Mucosa of stomach (tissue), 1 donor: ENCODE measurements around the gene RFLNA.

Source experiments
- H3K27me3 ChIP-seq: one replicate; pipeline ENCODE4 v1.7.0; 2013; ENCODE audit warnings: mild to moderate bottlenecking, low read length; ENCODE audit not compliant: control insufficient read depth, insufficient read depth
- H3K36me3 ChIP-seq: one replicate; pipeline ENCODE4 v1.7.0; 2013; ENCODE audit warnings: low read length; ENCODE audit not compliant: control insufficient read depth, insufficient read depth
- H3K4me1 ChIP-seq: one replicate; pipeline ENCODE4 v1.7.0; 2013; ENCODE audit warnings: mild to moderate bottlenecking, low read length; ENCODE audit not compliant: control insufficient read depth, insufficient read depth
- H3K4me3 ChIP-seq: one replicate; pipeline ENCODE4 v1.7.0; 2013; ENCODE audit warnings: low read length
- H3K9ac ChIP-seq: one replicate; pipeline ENCODE4 v1.7.0; 2013; ENCODE audit warnings: mild to moderate bottlenecking, low read length, moderate library complexity
- H3K9me3 ChIP-seq: one replicate; pipeline ENCODE4 v1.7.0; 2013; ENCODE audit warnings: mild to moderate bottlenecking, low read length, moderate library complexity; ENCODE audit not compliant: control insufficient read depth
- donor health status: Pancreatic carcinoma.

Gene RFLNA

DNA sequence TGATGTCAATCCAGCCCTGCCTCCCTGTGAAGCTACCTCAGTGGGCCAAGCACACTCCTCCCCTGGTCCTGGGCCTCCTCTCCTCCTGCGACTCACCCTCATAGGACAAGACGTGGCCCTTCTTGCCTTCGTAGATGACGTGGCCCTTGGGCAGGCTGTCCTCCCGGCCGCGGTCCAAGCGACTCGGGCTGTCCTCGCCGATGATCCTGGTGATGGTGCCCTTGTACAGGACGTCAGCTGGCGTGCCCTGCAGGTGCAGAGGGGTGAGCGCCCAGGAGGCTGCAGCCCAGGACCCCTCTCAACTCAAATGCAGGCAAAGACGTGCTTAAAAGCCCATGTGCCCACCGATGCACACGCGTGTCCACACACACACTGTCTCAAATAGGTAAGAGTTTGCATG is 55.6 kb downstream of the RFLNA start:
- peaks cover 16% of the 10 kb centered on the region for H3K4me1 ChIP-seq
- no peak overlapping the region for H3K9ac ChIP-seq
- no peaks in the 10 kb centered on the region for H3K9me3 ChIP-seq
- H3K27me3 ChIP-seq, result no peaks in the 10 kb centered on the region
- H3K4me3 ChIP-seq, result no peak overlapping the region
- H3K36me3 ChIP-seq, result peaks cover 62% of the 10 kb centered on the region

DNA sequence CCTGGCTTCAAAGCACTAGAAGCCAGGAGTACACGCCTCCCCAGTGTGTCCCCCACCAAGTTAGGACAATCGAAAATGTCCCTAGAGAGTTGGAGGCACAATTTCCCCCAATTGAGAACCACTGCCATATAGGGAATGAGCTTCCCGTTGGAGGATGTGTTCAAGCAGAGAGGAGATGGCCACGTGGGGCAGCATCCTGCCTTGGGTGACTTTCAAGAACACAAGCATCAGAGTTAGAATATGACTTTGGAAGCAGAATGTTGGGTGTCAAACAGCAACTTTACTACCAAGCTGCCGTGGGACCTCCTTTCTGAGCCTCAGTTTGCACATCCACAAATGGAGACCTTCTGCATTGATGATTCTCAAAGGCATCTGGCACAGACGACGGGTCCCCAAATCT is 56.5 kb downstream of the RFLNA start:
- Histone ChIP-seq H3K4me1 (peaks cover 16% of the 10 kb centered on the region), H3K4me3 (no peak overlapping the region), H3K9me3 (no peaks in the 10 kb centered on the region), H3K36me3 (peaks cover 60% of the 10 kb centered on the region), H3K27me3 (no peaks in the 10 kb centered on the region), H3K9ac (no peak overlapping the region)

DNA sequence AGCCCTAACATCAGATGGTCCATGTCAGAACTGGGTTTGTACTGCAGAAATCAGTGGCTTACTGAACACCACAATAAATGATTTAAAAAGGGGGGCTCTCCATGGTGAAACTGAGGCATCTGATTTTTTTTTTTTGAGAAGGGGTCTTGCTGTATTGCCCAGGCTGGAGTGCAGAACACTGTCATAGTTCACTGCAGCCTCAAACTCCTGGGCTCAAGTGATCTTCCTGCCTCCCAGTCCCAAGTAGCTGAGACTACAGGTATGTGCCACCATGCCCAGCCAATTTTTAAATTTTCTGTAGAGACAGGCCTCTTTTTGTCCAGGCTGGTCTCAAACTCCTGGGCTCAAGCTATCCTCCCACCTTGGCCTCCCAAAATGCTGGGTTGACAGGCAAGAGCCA is 57.4 kb downstream of the RFLNA start:
- H3K4me3 ChIP-seq, result no peak overlapping the region
- peaks cover 63% of the 10 kb centered on the region for H3K36me3 ChIP-seq
- H3K9me3 ChIP-seq, result no peaks in the 10 kb centered on the region
- peaks cover 16% of the 10 kb centered on the region for H3K4me1 ChIP-seq
- no peaks in the 10 kb centered on the region for H3K27me3 ChIP-seq
- H3K9ac ChIP-seq, result no peak overlapping the region

DNA sequence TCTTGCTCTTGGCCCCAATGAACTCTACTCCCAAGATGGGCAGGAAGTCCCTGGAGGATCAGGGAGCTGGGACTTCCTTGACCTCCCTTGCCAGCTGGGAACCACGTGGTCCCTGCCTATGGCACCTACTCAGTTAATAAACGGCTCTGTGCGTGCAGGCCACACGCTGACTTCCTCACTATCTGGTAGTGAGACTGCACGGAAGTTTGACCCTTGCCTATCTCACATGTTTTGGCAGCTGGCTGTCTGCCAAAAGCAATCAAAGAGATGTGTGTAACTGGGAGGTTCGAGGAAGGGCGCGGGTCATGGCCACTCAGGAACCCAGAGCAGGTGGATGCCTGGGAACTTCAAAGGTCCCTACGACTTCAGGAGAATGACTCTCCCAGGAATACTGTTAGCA is 57.9 kb downstream of the RFLNA start:
- Histone ChIP-seq H3K4me3 (no peak overlapping the region), H3K27me3 (no peaks in the 10 kb centered on the region), H3K9ac (no peak overlapping the region), H3K9me3 (no peaks in the 10 kb centered on the region), H3K36me3 (peaks cover 63% of the 10 kb centered on the region), H3K4me1 (peaks cover 16% of the 10 kb centered on the region)

DNA sequence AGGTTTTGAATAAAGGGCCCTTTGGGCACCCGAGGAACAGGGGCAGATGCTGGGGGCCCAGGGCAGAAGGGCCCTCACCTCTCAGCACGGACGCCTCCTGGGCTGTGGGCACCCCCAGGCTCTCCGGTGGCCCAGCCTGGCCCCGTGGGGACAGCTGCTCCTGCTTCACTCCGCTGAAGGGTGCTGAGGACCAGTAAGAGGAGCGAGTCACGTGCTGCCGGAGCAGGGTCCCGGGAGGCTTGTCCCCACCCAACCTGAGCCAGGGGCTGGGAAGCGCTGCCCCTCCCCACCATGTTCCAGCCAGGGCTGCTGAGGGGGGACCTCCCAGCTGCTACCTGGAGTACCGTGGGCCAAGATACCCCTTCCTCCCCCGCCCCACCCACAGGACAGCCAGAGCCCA is 59.5 kb downstream of the RFLNA start:
- Histone ChIP-seq H3K36me3 (peaks cover 59% of the 10 kb centered on the region), H3K9me3 (no peaks in the 10 kb centered on the region), H3K27me3 (no peaks in the 10 kb centered on the region), H3K4me3 (no peak overlapping the region), H3K4me1 (peaks cover 20% of the 10 kb centered on the region), H3K9ac (no peak overlapping the region)

DNA sequence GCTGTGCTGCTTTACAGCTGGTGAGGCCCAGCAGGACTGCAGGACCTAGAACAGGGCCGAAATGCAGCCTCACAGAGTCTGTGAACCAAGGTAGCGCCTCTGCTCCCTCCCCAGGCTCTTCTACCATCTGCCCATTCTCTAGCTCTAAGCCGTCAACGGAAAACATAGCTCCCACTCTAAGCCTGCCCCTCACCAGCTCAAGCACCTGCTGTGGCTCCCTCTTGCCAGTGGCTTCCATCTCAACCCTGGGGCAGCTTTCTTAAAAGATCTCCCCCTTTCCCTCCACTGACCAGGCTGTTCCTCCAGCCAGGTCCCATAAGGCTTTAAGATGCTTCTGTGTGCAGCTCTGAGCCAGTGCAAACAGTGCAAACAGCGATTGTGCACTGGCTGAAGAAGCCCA is 61.3 kb downstream of the RFLNA start:
- no peaks in the 10 kb centered on the region for H3K27me3 ChIP-seq
- H3K9me3 ChIP-seq, result no peaks in the 10 kb centered on the region
- peaks cover 46% of the 10 kb centered on the region for H3K36me3 ChIP-seq
- H3K4me1 ChIP-seq, result peaks cover 30% of the 10 kb centered on the region
- H3K9ac ChIP-seq, result no peak overlapping the region
- no peak overlapping the region for H3K4me3 ChIP-seq

DNA sequence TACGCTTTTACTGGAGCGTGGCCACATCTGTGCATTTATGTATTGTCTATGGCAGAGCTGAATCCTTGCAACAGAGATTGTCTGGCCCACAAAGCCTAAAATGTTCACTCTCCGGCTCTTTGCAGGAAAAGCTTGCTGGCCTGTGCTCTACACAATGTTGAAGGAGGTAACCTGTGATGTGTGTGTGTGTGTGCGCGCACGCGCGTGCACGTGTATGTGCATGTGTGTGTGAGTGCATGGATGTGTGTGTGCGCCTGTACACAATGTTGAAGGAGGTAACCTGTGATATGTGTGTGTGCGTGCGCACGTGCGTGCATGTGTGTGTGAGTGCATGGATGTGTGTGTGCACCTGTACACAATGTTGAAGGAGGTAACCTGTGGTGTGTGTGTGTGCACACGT is 62.7 kb downstream of the RFLNA start:
- Histone ChIP-seq H3K9ac (no peak overlapping the region), H3K4me1 (peaks cover 27% of the 10 kb centered on the region), H3K27me3 (no peaks in the 10 kb centered on the region), H3K36me3 (peaks cover 46% of the 10 kb centered on the region), H3K9me3 (no peaks in the 10 kb centered on the region), H3K4me3 (no peak overlapping the region)

DNA sequence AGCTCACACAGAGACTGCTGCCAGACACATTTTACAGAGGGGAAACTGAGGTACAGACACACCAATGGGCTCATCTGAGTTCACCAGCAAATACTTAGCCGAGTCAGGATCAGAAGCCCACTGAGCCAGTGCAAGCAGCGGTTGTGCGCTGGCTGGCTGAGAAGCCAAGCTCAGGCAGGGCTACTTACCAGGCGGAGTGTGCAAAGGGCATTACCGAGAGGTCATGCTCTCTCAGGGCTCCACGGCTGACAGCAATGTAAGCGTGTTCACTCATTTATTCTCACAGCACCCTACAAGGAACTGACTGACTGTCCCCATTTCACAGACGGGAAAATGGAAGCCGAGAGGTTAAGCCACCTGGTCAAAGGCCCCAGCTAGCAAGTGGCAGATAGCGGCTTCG is 63.7 kb downstream of the RFLNA start:
- H3K4me1 ChIP-seq, result peaks cover 25% of the 10 kb centered on the region
- no peak overlapping the region for H3K4me3 ChIP-seq
- H3K27me3 ChIP-seq, result no peaks in the 10 kb centered on the region
- H3K9me3 ChIP-seq, result no peaks in the 10 kb centered on the region
- H3K36me3 ChIP-seq, result peaks cover 40% of the 10 kb centered on the region
- H3K9ac ChIP-seq, result no peak overlapping the region

DNA sequence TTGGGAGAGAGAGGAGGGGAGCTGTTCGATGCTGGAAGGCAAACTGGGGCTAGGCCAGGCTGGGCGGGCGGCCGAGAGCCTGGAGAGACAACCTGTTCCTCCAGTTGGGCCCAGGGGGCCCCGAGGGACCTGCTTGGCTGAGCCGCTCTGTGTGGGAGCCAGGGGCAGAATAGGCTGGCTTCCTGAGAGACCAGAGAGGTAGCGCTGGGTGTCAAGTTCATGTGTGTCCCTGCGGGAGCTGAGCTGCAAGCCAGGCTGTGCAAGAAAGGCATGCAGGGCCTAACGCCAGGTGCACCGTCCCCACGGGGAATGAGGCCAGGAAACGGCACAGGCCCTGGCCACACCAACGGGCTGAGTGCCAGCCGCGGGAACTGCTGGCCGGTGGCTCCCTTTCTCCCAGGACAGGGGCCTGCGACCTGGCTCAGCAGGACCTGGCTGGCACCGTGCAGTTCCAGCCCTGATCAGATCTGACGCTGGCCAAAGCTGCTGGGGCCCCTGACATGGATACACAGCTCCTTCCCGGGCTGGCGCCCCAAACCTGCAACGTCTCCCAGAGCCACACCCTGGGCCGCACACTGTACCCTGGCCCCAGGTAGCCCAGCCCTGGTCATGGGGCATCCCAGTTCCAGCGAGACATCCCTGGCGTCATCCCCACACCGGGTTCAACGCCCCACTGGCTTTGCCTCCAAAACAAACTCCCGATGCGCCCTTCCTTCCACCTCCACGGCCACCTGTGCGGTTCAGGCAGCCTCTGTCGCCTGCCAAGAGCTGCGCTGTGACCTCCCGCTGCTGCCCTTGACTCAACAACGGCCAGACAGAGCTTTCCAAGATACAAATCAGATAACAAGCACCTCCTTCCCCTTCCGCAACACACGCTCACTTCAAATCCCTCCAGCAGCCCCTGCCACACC is 65.0 kb downstream of the RFLNA start:
- peaks cover 27% of the 10 kb centered on the region for H3K36me3 ChIP-seq
- peaks cover 32% of the 10 kb centered on the region for H3K4me1 ChIP-seq
- H3K9me3 ChIP-seq, result no peaks in the 10 kb centered on the region
- no peak overlapping the region for H3K4me3 ChIP-seq
- no peak overlapping the region for H3K9ac ChIP-seq
- no peaks in the 10 kb centered on the region for H3K27me3 ChIP-seq

DNA sequence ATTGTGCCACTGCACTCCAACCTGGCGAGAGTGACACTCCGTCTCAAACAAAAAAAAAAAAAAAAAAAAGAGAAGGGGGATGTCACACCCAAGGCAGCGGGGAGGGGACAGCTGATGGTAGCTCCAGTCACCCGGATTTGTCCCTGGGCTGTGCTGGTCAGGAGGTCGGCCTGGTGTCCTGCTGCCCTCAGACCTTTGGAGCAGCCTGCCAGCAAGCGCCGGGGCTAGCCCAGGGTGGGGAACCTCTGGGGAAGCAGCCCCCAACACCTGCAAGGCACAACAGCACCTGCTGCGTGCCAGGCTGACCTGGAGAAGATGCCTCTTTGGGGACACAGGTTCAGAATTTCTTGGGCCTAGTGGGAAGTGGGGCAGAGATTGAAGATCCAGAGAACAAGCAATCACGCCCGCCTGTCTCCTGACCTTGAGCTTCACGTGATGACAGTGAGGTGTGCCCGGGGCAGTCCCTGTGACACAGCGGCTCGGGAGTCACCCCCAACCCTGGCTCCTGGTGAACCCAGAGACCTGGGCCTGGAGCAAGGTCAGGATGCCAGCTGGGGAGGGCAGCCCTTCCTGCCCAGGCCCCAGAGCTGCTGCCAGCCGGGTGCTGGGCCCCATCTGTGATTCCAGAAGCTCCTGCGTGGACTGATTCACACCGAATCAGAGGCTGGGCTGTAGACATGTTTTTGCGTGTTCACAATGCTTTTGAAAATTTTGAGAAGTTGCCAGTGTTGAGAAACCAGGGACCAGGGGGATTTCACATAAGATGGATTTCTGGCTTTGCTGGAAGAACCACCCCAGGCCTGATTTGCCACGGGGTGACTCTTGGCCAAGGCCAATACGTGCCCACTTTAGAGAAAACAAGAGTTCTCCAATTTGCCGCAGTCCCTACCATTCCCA is 66.4 kb downstream of the RFLNA start:
- Histone ChIP-seq H3K9me3 (no peaks in the 10 kb centered on the region), H3K4me3 (no peak overlapping the region), H3K27me3 (no peaks in the 10 kb centered on the region), H3K4me1 (peaks cover 32% of the 10 kb centered on the region), H3K9ac (no peak overlapping the region), H3K36me3 (peaks cover 16% of the 10 kb centered on the region)

DNA sequence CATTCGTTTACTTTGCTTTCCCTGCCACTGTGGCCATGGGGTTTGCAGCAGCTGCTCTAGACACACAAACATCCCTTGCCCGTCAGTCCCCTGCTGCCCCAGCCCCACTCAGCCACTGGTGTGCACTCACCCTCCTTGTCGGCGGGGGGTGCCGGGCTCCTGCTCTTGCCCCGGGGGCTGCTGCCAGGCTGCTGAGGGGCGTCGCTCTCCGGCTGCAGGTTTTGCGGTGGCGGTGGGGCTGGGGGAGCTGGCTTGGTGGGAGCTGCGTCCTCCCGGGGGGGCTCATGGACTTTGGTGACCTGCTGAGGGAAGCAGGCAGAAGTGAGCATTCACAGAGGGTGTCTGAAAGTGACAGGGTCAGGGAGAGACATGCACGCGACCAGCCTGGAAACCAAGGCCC is 67.1 kb downstream of the RFLNA start:
- Histone ChIP-seq H3K27me3 (no peaks in the 10 kb centered on the region), H3K9ac (no peak overlapping the region), H3K4me1 (peaks cover 33% of the 10 kb centered on the region), H3K4me3 (no peak overlapping the region), H3K9me3 (no peaks in the 10 kb centered on the region), H3K36me3 (peaks cover 11% of the 10 kb centered on the region)

DNA sequence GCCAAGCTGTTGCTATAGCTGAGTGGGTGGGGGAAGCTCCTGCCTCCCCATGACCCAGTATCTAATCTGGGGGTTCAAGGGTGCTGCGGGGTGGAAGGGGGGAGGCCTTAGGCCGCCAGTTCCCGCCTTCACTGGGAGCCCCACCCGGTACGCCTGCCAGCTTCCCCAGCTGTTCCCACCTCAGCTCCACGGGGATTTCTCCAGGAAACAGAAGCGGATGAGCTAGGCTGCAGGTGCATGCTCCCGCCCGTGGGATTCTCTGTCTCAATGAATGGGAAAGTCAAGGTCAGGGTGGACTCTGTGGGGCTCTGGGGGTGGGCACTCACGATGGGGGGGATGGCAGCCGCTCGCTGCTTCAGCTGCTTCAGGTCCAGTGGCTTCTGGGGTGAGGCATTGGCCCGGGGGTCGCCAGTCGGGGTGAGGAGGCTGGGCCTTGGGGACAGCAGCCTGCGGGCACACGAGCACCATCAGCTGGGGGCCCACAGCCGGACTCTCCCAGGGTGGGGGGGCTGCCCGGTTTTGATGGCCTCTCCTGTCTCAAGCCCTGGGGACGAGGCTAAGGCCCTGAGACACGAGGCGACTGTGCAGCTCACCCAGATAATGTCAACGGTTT is 68.6 kb downstream of the RFLNA start:
- H3K9ac ChIP-seq, result no peak overlapping the region
- no peaks in the 10 kb centered on the region for H3K27me3 ChIP-seq
- H3K4me3 ChIP-seq, result no peak overlapping the region
- H3K36me3 ChIP-seq, result peaks cover under 1% of the 10 kb centered on the region
- peaks cover 47% of the 10 kb centered on the region for H3K4me1 ChIP-seq
- no peaks in the 10 kb centered on the region for H3K9me3 ChIP-seq
